Fibroblast of skin of left quadriceps (primary cell): ENCODE measurements around the gene LTO1.

Experiments
- DNase-seq, 2 experiments: peaks; one replicate each; pipeline ENCODE4 v3.0.0-alpha.2; 2013; ENCODE audit warnings: low read depth in 2 of 2

LTO1 gene, protein sequence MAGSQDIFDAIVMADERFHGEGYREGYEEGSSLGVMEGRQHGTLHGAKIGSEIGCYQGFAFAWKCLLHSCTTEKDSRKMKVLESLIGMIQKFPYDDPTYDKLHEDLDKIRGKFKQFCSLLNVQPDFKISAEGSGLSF

DNA sequence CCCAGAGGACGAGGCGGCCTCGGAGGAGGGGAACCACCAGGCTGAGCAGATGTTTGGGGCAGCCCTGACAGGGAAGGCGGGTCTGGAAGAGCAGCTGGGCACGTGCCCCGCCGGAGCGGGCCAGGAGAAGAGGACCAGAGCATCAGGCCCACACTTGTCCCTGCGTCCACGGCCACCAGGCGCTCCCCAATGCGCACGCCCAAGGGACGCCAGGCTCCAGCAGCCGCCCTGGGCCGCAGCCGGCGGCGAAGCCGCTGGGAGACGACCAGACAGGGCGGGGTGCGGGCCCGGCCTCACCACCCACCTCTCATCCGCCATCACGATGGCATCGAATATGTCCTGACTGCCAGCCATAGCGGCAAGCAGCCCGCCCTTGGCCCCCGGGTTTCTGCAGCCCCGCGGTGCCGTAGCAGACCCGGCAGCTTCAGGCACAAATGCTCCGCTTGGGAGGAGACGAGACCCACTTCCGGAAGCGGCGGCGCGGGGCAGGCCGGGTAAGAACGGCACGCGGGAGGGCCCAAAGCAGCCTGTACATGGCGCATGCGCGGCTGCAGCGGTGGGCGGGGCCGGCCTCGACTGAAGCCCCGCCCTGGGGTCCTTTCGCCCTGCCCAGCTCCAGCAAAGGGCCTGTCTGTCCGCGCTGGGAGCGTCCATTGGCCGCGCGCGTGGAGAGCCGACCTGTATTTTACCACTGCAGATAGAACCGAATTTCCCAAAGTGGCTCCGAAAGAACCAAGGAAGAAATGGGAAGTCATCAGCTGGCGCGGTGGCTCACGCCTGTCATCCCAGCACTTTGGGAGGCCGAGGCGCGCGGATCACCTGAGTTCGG, at the start of gene LTO1:
Gene LTO1 (minus strand): TSS at position 468 of the 829 bp plus-strand sequence. CDS start 114 bp downstream, at position 354.
- peak; percentile 87 to 89 for DNase-seq

DNA sequence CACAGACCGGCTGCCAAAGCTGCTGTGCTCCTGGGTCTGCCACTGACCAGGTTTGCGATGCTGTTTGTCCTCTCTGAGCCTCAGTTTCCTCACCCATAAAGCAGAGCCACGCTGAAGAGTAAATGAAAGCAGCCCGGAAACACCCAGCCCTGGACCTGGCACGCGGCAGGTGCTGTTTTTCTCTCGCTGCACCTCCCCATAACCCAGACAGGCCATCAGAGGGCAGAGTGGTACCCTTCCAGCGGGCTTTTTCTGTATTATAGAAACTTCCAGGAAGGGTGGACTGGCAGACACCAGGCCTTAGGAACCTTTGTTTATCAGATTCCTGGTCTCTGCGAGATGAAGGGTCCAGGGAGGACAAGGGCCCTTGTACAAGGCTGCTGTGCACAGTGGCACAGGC, 46.6 kb upstream of the LTO1 start:
- DNase-seq: no peak

DNA sequence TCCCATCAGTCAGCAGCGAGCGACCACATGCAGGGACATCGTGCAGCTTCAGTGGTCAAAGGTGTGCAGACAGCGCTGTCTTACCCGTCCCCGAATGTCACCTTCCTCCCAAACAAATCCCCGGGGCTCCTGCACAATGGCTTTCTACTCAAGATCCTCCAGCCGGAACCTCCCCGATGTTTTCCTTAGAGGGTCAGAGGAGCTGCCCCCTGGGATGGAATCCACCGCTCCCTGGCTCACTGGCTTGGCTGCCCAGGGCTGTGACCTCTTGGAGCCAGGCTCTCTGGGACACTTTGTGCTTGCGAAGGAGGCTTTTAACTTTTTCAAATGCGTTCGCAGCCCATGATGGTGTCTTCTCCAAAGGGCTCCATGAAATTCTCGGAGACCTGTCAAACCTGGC, 46.0 kb upstream of the LTO1 start:
- no peak for DNase-seq

DNA sequence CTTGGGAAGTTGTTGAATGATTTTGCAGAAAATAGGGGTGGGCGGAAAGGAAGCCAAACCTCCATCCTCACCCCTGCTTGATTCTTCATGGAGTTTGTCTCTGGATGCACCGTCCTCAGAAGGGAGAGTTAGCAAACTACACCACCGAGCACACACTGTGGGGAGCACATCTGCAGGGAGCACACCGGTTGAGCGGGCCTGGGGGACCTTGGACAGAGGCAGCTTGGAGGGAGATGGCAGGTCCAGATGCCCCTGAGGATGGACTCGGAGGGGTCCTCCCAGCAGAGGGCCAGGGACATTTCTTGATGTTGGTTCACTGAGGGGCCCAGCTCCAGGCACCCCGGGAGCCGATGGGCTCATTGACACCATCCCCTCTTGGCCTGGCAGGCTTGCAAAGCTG, 43.8 kb upstream of the LTO1 start:
- no peak for DNase-seq

DNA sequence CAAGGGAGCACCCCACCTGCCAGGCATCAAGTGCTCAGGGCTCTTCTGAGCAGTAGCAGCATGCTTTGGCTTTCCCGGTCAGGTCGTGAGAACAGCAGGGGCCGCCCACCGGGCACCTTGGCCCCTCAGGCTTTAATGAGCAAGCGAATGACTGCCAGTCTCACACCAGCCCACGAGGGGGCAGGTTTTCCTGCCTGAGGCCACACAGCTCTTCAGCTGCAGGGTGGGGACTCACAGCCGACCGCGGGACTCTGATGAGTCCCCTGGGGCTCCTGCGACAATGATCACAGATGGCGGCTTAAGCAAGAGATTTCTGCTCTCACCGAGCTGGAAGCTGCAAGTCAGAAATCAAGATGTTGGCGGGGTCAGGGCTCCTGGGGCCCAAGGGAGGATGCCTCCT, 43.0 kb upstream of the LTO1 start:
- no peak for DNase-seq

DNA sequence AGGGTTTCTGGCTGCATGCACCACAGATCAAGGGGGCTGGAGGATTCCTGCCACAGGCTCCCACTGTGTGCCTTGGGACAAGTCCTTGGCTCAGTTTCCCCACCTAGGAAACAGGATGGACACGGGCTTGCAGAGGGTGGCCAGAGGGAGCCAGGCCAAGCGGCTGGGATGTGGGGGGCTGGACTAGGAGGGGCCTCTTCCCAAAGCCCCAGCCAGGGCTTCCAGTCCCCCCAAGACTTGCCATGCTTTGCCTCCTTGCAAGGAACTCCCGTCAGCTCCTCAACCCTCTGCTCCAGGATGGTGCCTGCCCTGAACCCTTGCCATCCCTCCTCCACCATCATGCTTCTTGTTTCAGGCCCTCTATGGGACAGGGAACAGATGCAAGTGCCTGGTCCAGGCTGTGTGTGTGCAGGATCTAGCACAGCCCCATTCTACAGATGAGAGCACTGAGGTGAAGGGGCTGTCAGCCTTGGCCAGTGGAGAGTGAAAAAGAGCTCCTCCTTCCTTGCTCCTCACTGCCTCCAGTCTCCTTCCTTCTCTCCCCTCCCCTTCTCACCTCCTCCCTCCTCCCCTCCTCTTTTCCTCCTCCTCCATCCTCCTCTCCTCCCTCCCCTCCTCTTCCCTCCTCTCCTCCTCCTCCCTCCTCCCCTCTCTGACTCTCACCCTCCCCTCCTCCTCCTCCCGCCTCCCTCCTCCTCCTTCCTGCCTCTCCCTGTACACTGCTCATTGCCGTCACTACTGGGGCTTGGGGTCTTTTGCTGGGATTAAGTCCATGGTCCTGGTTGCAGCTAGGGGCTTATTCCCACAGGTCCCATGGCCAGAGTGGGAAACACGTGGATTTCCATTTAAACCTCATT, 42.0 kb upstream of the LTO1 start:
- DNase-seq: no peak

DNA sequence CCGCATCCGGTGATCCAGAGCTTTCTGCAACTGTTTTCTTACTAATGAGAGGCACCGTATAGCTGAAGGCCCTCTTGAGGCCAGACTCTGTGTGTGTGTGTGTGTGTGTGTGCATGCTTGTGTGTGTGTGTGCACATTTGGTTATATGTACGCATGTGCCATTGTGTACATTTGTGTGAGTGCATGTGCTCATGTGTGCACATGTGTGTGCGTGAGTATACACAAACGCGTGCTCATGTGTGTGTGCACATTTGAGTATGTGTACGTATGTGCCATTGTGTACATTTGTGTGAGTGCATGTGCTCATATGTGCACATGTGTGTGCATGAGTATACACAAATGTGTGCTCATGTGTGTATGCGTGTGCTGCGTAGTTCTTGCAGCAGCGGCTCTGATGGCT, 40.9 kb upstream of the LTO1 start:
- DNase-seq: no peak

DNA sequence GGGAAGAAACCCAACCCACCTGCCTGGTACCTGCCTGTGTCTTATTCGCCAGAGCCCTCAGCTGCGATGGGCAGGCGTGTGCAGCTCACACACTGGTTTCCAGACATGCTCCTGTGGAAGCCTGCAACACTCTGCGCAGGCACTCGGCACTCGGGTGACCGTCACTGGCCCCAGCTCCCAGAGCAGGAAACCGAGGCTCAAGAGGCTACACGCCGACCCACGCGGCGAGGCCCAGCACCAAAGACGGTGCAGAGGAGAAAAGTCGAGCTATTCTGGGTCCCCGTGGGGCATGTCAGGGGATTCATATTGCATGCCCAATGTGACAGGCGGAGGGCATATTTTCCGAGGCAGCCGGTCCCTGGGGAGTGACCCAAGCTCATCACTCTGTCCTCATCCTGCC, 40.3 kb upstream of the LTO1 start:
- no peak for DNase-seq

DNA sequence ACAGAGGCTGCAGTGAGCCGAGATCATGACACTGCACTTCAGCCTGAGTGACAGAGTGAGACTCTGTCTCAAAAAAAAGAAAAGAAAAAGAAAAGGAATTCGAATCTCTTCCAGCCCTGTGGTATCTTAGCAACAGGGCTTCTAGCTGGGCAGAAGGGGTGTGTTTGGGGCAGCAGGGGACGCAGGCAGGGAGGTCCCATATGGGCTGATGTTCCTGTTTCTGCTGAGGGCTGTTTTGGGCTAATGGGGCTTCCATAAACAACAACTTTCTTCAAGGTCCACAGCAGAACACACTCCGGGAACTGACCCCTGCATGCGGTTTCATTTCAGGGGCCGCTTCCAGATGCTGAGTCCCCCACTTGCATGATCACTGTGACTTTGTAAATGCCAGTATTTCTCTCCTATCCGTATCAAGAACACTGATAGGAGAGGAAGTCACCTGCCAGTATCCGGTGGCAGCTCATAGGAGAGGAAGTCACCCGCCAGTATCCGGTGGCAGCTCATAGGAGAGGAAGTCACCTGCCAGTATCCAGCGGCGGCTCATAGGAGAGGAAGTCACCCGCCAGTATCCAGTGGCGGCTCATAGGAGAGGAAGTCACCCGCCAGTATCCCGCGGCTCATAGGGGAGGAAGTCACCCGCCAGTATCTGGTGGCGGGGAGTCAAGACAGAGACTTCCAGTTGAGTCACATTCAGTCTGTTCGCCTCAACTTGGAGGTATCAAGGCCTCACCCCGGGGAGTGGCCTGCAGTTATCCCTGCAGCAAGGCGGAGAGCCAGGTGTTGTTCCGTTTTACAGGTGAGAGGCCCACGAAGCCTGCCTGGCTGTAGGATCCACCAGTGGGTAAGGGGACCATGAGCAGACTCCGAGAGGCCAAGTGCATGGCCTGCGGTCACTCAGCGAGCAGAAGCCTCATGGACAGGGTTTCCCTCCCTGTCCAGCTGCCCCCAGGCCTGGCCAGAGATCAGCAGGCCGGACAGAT, 37.0 kb upstream of the LTO1 start:
- no peak for DNase-seq

DNA sequence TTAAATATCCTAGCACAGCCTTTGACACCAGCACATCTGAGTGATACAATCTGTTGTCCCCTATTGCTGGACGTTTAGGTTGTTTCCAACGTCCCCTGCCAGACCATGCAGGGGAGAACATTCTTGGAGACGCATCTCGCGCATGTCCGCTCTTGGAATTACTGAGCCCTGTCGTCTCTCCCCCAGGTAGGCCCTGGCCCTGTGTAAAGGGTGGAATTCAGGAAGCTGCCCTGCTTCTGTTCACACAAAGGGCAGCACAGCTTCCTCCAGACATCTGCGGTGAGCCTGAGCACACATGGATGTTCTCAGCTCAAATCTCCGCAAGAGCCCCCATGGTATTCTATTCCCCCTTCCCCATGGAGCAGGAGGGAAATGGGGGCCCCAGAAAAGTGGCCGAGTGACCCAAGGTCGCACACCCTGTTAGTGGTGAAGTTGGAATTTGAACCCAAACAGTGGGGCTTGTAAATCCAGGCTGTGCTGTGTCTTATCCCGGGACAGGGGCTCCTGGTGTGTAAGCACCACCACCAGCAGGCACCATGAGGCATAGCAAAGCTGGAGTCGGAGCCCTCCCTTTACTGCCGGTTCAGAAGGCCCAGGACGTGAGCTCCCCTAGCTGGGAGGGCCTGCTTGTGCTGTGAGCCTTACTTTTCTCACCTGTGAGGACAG, 33.7 kb upstream of the LTO1 start:
- DNase-seq: no peak

DNA sequence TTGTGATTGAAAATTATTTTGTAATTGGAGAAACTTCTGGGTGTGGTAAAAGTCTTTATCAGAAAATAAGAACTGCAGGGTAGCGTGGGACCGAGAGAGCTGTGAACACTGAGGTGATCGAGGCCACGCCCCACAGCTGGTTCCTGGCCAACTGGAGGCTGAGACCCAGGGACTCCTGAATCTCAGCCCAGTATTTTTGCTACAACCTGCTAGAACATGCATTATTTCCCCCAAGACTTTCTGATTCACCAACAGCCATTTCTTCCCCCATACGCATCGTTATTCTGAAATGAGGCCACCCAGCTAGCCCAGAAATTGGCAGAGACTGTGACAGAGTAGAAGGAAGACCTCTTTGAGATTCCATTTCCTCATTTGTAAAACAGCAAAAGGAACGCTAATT, 32.0 kb upstream of the LTO1 start:
- DNase-seq: no peak

DNA sequence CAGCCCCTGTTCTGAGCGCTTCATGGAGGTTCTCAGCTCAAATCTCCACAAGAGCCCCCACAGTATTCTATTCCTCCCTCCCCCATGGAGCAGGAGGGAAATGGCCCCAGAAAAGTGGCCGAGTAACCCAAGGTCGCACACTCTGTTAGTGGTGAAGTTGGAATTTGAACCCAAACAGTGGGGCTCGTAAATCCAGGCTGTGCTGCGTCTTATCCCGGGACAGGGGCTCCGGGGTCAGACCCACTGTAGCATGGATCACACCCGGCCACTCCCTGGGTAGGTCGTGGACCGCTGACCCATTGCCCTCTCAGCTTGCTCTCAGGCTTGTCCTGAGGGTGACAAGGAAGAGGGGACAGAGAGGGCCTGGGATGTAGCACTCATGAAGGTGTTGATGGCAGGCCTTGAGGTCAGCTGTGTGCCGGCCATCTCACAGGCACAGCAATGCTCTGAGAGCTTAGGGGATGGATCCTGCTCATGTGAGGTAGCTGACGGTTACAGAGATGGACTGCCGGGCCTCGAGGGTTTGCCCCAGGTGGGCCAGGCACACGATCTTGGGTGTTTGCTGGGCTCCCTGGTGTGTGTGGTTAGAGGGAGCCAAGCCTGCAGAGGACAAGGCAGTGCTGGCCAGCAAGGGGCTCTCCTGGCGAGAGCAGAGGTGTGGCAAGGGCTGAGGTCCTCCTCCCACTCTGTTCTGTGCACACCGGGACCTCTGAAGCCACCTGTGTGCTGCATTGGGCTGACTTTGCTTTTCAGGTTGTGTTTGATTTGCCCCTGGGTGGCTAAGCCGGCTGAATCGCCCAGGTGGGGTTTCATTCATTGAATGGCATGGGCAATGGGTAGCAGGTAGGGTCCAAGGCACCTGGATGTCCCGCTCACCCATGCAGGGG, 31.0 kb upstream of the LTO1 start:
- no peak for DNase-seq

DNA sequence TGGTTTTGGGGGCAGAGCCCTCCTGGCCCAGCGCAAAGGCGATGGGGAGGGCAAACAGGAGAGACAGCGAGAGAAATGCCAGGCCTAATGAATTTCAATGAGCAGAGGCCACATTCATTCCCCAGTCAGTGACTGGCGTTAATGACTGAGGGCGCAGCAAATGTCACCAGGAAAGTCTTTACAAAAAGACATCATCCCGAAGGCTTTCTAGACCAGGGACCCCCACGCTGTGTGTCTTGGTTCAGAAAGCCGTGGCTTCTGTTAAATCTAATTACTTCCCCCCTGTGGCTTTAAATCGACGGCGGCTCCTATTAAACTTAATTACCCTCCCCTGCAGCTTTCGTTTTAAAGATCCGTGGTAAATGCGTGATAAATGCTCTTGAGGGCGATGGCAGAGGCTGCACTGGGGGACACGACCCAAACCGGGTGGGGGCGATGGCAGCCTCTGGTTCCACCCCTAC, 30.2 kb upstream of the LTO1 start:
- no peak for DNase-seq

DNA sequence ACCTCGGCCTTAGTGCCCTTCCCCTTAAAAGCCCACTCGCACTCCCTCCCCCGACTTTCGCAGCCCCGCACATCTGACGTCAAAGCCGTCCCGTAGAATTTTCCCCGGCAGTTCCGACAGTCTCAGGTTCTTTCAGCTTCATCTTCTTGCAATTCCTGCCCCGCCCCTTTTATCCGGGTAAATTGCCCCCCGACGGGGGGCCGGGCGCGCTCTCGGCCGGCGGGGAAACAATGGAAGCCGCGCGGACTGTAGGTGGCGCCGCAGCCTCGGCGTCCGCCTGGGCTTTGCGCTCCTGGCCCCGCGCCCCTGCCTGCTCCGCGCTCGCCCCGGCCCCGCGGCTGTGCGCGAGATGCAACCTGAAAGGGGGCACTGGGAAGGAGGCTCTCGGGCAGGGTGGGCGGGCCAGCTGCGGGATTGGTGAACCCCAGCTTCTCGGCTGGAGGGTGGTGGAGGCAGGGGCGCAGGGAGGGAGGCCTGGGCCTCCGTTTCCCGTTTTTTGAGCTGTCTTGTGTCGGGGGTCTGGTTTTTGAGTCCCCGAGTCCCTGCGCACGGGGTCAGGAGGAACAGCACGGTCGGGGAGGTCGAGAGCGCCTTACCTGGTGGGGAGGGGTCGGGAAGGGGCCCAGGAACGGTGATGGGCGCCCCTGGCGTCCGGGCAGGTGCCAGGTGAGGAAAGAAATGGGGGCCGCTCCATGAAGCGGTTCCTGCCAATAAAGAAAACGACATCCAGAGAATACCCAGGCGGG, 29.5 kb upstream of the LTO1 start:
- no peak for DNase-seq

DNA sequence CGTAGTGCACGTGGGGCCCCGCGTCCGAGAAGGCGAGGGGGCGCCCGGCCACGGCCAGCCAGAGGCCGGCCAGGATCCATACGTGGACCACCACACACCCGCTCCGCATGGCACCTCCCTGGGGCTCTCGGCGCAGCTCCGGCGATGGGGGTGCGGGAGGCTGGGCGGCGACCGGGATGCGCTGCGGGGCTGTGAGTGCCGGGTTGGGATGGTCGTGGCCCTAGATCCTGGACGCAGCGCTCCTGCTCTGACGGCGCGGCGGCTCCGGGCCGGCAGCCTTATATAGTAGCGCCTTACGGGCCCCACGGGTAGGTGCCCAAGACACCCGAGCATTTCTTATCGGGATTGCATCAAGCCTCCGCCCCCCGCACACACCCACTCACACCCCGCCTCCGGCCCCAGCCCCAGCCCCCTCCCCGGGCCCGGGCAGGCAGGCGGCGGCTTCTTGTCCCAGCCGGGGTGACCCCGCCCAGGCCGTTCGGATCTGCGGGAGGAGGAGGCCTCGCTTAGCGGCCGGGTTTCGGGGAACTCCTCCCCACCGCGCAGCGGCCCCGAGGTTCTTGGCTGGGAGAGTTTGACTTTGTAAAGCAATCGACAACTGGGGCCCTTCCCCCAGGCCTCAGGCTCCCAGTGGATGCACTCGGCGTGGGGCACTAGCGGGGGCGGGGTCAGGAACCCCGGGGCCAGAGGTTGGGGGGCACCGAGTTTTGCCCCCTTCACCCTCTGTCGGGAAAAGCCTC, 28.8 kb upstream of the LTO1 start, which contains the start of gene FGF19:
Gene FGF19 (minus strand): TSS at position 255 of the 740 bp plus-strand sequence. CDS start 146 bp downstream, at position 109.
- DNase-seq: no peak

DNA sequence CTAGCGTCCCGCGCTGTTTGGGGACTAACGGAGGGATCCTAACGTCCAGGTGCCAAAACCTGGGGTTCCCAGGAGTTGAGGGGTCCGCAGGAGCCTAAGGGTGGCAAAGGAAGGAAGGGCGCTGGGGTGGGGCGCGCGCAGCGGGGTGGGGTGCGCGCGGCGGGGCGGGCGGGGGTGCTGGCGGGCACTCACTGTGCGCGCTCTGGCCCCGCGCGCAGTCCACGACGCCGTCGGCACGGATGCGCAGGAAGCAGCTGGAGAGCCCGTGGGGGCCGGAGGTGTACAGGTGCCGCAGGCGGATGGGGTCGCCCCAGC, 28.3 kb upstream of the LTO1 start:
- no peak for DNase-seq

DNA sequence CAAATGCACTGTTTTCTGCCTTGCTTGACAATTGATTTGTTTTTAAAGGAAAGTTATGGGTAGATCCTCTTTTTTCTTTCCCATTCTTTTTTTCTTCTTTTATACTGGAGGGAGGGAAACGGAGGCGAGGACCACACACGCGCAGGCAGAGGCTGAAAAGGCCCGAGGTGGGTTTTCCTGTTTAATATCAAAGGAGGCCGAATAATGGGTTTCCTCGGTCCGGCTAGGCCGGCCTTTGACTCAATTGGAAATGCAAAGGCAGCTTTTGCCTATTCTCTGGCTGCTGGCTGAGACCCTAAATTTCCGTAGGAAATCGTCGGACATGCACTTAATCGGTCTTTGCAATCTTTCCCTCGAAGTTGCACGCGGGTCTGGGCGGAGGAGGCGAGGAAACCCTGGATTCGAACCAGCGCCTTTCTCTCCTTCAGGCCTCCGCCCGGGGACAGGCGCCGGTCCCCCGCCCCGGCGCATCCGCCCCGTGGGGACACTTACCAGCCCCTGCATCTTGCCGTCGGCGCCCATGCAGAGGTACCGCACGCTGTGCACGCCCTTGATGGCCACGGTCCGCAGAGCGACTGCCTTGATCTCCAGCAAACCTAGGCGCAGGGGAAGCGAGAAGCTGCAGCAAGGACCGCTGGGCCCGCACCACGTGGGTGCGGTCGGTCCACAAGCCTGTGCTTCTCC, 27.8 kb upstream of the LTO1 start:
- no peak for DNase-seq

DNA sequence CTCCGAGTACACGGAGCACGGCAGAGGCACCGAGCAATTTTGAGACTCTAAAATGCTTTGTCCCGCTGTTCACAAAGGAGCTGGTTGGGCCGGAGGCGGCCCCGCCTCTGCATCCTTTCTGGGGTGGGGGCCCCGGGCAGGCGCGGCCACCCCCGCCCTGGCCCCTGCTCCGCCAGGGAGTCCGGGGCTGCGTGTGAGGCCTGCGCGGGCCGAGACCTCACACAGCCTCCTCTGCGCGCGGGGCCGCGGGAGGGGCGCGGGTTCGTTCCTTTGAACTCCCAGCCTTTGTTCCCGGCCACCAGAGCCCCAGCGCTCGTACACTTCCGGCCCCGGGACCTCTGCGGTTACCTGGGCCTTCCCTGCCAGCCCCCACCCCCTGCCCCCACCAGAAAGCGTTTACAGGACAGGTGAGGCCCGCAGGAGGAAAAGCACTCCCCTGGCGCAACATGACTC, 27.1 kb upstream of the LTO1 start:
- DNase-seq: no peak
